SK-N-DZ (cell line): ENCODE results near the gene GPR75.

Experiments used
- small RNA-seq, 2 experiments: library from RNA; depleted of rRNA; stranded (forward); fragments of <200 nt; gene quantifications; one replicate each; pipeline ENCODE3, GENCODE V24; 2014

The GPR75 gene

Small RNA genes lying within 50 kb of the gene (small RNA-seq; reads per million reads assigned to genes)
- 0 reads per million in 2 experiments for gene MIR3682
